GM06990 (cell line): Measurements from ENCODE around the gene BNC2.

Experiments
- DNase-seq: peaks from one replicate; pipeline ENCODE4 v3.0.0-alpha.2; 2011; ENCODE audit not compliant: insufficient read length; ENCODE audit errors: extremely low read depth
- H3K27me3 ChIP-seq: replicated peaks from 2 replicates; pipeline ENCODE4 v1.6.0; 2011; ENCODE audit warnings: low read length; ENCODE audit not compliant: control insufficient read depth, insufficient read depth
- H3K36me3 ChIP-seq: 2 replicates; pipeline ENCODE4 v1.5.1; 2011; ENCODE audit warnings: low read length; ENCODE audit not compliant: control insufficient read depth, insufficient read depth
- H3K4me3 ChIP-seq: replicated peaks from 2 replicates; pipeline ENCODE4 v1.5.1; 2011; ENCODE audit warnings: low read depth, mild to moderate bottlenecking, control low read depth, low read length
- TF ChIP-seq, protein P1 (sequence below): IDR thresholded peaks from 2 replicates; pipeline ENCODE4 v1.5.1; 2011; ENCODE audit warnings: low read length, control low read depth, mild to moderate bottlenecking, inconsistent platforms; ENCODE audit not compliant: insufficient read depth, poor library complexity, severe bottlenecking

Gene BNC2

DNA sequence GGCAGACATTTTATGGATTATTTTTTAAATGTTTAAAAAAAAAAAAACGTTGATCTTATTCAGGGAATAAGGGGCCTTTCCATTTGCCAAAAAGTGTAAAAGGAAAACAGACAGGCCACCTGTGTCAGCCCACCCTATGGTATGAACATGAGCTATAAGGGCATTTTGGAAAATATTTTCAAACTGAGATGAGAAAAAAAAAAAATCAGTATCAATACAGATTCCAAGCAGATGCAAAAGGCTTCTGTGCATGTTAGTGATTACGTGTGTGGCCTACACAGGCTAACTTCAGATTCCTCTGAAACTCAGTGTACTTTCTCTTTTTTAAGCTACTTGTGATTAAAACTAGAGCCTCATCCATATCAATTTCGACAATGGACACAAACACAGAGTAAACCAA lies 189.9 kb downstream of the BNC2 start:
- no peaks in the 10 kb centered on the region for H3K36me3 ChIP-seq
- no peak overlapping the region for H3K4me3 ChIP-seq
- TF ChIP-seq, protein P1, sequence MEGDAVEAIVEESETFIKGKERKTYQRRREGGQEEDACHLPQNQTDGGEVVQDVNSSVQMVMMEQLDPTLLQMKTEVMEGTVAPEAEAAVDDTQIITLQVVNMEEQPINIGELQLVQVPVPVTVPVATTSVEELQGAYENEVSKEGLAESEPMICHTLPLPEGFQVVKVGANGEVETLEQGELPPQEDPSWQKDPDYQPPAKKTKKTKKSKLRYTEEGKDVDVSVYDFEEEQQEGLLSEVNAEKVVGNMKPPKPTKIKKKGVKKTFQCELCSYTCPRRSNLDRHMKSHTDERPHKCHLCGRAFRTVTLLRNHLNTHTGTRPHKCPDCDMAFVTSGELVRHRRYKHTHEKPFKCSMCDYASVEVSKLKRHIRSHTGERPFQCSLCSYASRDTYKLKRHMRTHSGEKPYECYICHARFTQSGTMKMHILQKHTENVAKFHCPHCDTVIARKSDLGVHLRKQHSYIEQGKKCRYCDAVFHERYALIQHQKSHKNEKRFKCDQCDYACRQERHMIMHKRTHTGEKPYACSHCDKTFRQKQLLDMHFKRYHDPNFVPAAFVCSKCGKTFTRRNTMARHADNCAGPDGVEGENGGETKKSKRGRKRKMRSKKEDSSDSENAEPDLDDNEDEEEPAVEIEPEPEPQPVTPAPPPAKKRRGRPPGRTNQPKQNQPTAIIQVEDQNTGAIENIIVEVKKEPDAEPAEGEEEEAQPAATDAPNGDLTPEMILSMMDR, result no peak
- no peaks in the 10 kb centered on the region for H3K27me3 ChIP-seq
- no peak for DNase-seq

DNA sequence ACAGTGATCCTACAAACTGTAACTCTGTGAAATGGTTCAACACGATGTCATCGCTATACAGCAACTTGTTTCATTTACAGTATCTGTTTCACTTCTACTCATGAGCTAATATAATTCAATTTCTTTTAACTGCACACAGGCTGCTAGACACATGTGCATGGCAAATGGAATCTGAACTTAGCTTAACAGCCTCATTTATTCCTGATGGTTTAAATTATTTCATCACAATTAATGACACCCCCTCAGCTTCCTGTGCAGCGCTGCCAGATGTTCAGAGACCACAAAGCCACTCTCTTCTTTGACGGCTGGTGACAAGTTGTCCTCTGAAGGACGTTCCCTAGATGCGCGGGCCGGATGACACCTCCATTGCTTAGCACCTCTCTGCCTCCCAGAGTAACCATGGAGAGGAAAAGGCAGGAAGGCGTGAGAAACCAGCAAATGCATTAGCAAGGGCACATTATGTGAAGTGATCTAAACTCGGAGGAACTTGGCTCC lies 191.1 kb downstream of the BNC2 start:
- Histone ChIP-seq H3K27me3 (no peaks in the 10 kb centered on the region), H3K4me3 (no peak overlapping the region), H3K36me3 (no peaks in the 10 kb centered on the region)
- no peak for DNase-seq
- TF ChIP-seq, protein P1, result no peak

DNA sequence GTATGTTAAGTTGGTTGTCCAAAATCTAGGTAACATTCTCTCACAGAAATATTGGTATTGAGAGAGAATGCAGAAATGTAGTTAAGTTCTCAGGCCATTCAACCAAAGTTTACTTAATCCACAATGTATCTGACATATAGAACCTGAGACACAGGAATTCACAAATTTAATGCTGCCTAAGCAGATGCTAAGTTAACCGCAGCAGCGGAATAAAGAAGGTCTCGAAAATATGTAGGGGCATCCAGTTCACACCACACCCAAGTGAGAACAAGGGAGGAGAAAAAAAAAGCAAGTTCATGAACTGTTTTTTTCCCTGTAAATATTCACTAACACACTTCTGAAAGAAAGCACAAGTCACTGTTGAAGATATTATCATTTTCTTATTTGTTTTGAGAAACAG lies 194.0 kb downstream of the BNC2 start:
- TF ChIP-seq, protein P1, result no peak
- no peaks in the 10 kb centered on the region for H3K27me3 ChIP-seq
- no peak overlapping the region for H3K4me3 ChIP-seq
- DNase-seq, result no peak
- H3K36me3 ChIP-seq, result no peaks in the 10 kb centered on the region

- no peak for DNase-seq
- H3K4me3 ChIP-seq, result no peak overlapping the region
- TF ChIP-seq, protein P1, result no peak
- no peaks in the 10 kb centered on the region for H3K36me3 ChIP-seq
- H3K27me3 ChIP-seq, result no peaks in the 10 kb centered on the region
These were observed 195.3 kb downstream of the BNC2 start for GRCh38 chr9:16675131-16675530.

GRCh38 chr9:16673171-16673570 lies 197.3 kb downstream of the BNC2 start:
- H3K36me3 ChIP-seq, result no peaks in the 10 kb centered on the region
- DNase-seq, result no peak
- TF ChIP-seq, protein P1, result no peak

GRCh38 chr9:16672501-16672900 lies 198.0 kb downstream of the BNC2 start:
- no peaks in the 10 kb centered on the region for H3K36me3 ChIP-seq

More at GRCh38 chr9:16673171-16673570, 197.3 kb downstream of the BNC2 start:
- Histone ChIP-seq H3K27me3 (no peaks in the 10 kb centered on the region), H3K4me3 (no peak overlapping the region)

More at GRCh38 chr9:16672501-16672900, 198.0 kb downstream of the BNC2 start:
- Histone ChIP-seq H3K27me3 (no peaks in the 10 kb centered on the region), H3K4me3 (no peak overlapping the region)
- no peak for DNase-seq
- TF ChIP-seq, protein P1, result no peak
